IPS-15b (cell line): ENCODE results near the gene RPL35.

Experiments used
- H3K27me3 ChIP-seq: one replicate; pipeline ENCODE4 v1.6.1; 2013; ENCODE audit warnings: low read length; ENCODE audit not compliant: control insufficient read depth, insufficient read depth
- H3K36me3 ChIP-seq: one replicate; pipeline ENCODE4 v1.6.1; 2013; ENCODE audit warnings: low read length; ENCODE audit not compliant: control insufficient read depth, insufficient read depth
- H3K4me1 ChIP-seq: one replicate; pipeline ENCODE4 v1.6.1; 2013; ENCODE audit warnings: mild to moderate bottlenecking, low read length; ENCODE audit not compliant: control insufficient read depth, insufficient read depth
- H3K4me3 ChIP-seq: one replicate; pipeline ENCODE4 v1.5.1; 2013; ENCODE audit warnings: low read depth, low read length
- H3K9ac ChIP-seq: one replicate; pipeline ENCODE4 v1.6.1; 2013; ENCODE audit warnings: low read depth, mild to moderate bottlenecking, low read length
- H3K9me3 ChIP-seq: one replicate; pipeline ENCODE4 v1.6.1; 2013; ENCODE audit warnings: mild to moderate bottlenecking, low read length; ENCODE audit not compliant: control insufficient read depth, insufficient read depth

Gene RPL35

GRCh38 chr9:124809211-124809610 lies 52.5 kb downstream of the RPL35 start:
- H3K4me1 ChIP-seq = peaks cover 26% of the 10 kb centered on the region
- no peak overlapping the region for H3K4me3 ChIP-seq
- no peaks in the 10 kb centered on the region for H3K27me3 ChIP-seq
- H3K9me3 ChIP-seq = no peaks in the 10 kb centered on the region
- no peak overlapping the region for H3K9ac ChIP-seq
- H3K36me3 ChIP-seq = peaks cover 4% of the 10 kb centered on the region

- Histone ChIP-seq H3K27me3 (no peaks in the 10 kb centered on the region), H3K4me1 (peaks cover 20% of the 10 kb centered on the region), H3K9ac (no peak overlapping the region), H3K9me3 (no peaks in the 10 kb centered on the region), H3K36me3 (peaks cover 4% of the 10 kb centered on the region), H3K4me3 (no peak overlapping the region)
These were observed 53.4 kb downstream of the RPL35 start for GRCh38 chr9:124808246-124808956.
